ENCODE results near the gene KRT77.

DNA sequence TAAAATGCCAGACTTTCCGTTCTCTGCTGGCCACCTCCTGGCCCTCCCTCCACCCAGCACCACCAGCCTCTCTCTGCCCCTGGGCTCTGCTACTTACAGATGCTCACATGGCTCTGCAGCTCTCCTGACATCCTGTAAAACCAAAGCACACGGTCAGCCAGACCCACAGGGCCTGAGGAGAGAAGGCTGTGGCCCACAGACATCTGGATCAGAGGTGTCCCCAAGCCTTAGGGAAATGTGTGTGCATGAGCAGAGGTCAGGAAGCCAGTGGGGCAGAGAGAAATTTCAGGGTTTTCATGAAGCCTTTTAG is 11.5 kb downstream of the KRT77 start:
- TF ChIP-seq POLR2A (IDR thresholded peaks at IDR 0.05): no peak
- TF ChIP-seq, protein P1, sequence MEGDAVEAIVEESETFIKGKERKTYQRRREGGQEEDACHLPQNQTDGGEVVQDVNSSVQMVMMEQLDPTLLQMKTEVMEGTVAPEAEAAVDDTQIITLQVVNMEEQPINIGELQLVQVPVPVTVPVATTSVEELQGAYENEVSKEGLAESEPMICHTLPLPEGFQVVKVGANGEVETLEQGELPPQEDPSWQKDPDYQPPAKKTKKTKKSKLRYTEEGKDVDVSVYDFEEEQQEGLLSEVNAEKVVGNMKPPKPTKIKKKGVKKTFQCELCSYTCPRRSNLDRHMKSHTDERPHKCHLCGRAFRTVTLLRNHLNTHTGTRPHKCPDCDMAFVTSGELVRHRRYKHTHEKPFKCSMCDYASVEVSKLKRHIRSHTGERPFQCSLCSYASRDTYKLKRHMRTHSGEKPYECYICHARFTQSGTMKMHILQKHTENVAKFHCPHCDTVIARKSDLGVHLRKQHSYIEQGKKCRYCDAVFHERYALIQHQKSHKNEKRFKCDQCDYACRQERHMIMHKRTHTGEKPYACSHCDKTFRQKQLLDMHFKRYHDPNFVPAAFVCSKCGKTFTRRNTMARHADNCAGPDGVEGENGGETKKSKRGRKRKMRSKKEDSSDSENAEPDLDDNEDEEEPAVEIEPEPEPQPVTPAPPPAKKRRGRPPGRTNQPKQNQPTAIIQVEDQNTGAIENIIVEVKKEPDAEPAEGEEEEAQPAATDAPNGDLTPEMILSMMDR (IDR thresholded peaks at IDR 0.05): no peak

All from breast epithelium (tissue), 3 donors.